ENCODE data around the gene C1orf87.

- TF ChIP-seq, protein P1, sequence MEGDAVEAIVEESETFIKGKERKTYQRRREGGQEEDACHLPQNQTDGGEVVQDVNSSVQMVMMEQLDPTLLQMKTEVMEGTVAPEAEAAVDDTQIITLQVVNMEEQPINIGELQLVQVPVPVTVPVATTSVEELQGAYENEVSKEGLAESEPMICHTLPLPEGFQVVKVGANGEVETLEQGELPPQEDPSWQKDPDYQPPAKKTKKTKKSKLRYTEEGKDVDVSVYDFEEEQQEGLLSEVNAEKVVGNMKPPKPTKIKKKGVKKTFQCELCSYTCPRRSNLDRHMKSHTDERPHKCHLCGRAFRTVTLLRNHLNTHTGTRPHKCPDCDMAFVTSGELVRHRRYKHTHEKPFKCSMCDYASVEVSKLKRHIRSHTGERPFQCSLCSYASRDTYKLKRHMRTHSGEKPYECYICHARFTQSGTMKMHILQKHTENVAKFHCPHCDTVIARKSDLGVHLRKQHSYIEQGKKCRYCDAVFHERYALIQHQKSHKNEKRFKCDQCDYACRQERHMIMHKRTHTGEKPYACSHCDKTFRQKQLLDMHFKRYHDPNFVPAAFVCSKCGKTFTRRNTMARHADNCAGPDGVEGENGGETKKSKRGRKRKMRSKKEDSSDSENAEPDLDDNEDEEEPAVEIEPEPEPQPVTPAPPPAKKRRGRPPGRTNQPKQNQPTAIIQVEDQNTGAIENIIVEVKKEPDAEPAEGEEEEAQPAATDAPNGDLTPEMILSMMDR (IDR thresholded peaks at IDR 0.05; ENCODE audit: extremely low read depth in 1 of 2, insufficient read depth in 1 of 2, low read depth in 1 of 2, low read length in 2 of 2), result no peak
- TF ChIP-seq POLR2AphosphoS5 (IDR thresholded peaks at IDR 0.05; ENCODE audit: insufficient read depth, low read depth, low read length) (no peak), POLR2A (IDR thresholded peaks at IDR 0.05; ENCODE audit: low read depth, low read length) (no peak), EZH2 (IDR thresholded peaks at IDR 0.05; ENCODE audit: borderline replicate concordance, low read depth, low read length, severe bottlenecking) (no peak), GATA2 (IDR thresholded peaks at IDR 0.05; ENCODE audit: insufficient read depth, insufficient read length, low read depth, low read length) (no peak)
- TF ChIP-seq, protein P2, sequence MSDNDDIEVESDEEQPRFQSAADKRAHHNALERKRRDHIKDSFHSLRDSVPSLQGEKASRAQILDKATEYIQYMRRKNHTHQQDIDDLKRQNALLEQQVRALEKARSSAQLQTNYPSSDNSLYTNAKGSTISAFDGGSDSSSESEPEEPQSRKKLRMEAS (IDR thresholded peaks at IDR 0.05; ENCODE audit: insufficient read depth, insufficient read length), result no peak
Measured at GRCh38 chr1:60087681-60088080, 14.1 kb upstream of the C1orf87 start.

All from endothelial cell of umbilical vein (primary cell).